SK-N-SH treated with all-trans-retinoic acid at 6 μM for 48 hours (cell line): Measurements from ENCODE around the gene DTX1.

ENCODE experiments used
- ATAC-seq: fragments of 200-7000 bp; cut with Tn5 transposase; 3 replicates; pipeline ENCODE4 v1.9.1; 2020; ENCODE audit warnings: mild to moderate bottlenecking, moderate library complexity
- ARNTL ChIP-seq: fragments of 450-650 bp; formaldehyde crosslinking; IDR thresholded peaks from 2 replicates; pipeline ENCODE4 v1.5.0; 2020; ENCODE audit warnings: low read depth, mild to moderate bottlenecking, moderate library complexity, borderline replicate concordance
- BACH2 ChIP-seq: fragments of 250-450 bp; sonication (Bioruptor Pico); IDR thresholded peaks from 2 replicates; pipeline ENCODE4 v1.9.0; 2021; ENCODE audit warnings: mild to moderate bottlenecking, borderline replicate concordance
- CSDC2 ChIP-seq: fragments of 250-450 bp; sonication (Bioruptor Pico); IDR thresholded peaks from 2 replicates; pipeline ENCODE4 v1.5.0; 2020; ENCODE audit warnings: mild to moderate bottlenecking, moderate library complexity
- ESRRG ChIP-seq: fragments of 250-450 bp; sonication (Bioruptor Pico); IDR thresholded peaks from 2 replicates; pipeline ENCODE4 v1.6.1; 2021; ENCODE audit warnings: mild to moderate bottlenecking
- ISL1 ChIP-seq: fragments of 250-450 bp; sonication (Bioruptor Pico); IDR thresholded peaks from 2 replicates; pipeline ENCODE4 v2.1.2; 2022; ENCODE audit warnings: mild to moderate bottlenecking, moderate library complexity
- OSR1 ChIP-seq: fragments of 250-450 bp; sonication (Bioruptor Pico); IDR thresholded peaks from 2 replicates; pipeline ENCODE4 v1.8.0; 2022; ENCODE audit warnings: moderate library complexity, mild to moderate bottlenecking, inconsistent platforms
- PPARA ChIP-seq: fragments of 250-450 bp; sonication (Bioruptor Pico); IDR thresholded peaks from 2 replicates; pipeline ENCODE4 v1.5.0; 2020; ENCODE audit warnings: mild to moderate bottlenecking, borderline replicate concordance
- RARB ChIP-seq: fragments of 250-450 bp; sonication (Bioruptor Pico); IDR thresholded peaks from 2 replicates; pipeline ENCODE4 v1.8.0; 2021; ENCODE audit warnings: mild to moderate bottlenecking, moderate library complexity
- SNAI2 ChIP-seq: fragments of 250-450 bp; sonication (Bioruptor Pico); IDR thresholded peaks from 2 replicates; pipeline ENCODE4 v1.5.0; 2020; ENCODE audit warnings: mild to moderate bottlenecking, moderate library complexity
- TCF4 ChIP-seq: fragments of 250-450 bp; sonication (Bioruptor Pico); IDR thresholded peaks from 2 replicates; pipeline ENCODE4 v1.8.0; 2021; ENCODE audit warnings: mild to moderate bottlenecking, moderate library complexity, borderline replicate concordance
- TOX ChIP-seq: fragments of 250-450 bp; sonication (Bioruptor Pico); IDR thresholded peaks from 2 replicates; pipeline ENCODE4 v1.8.0; 2021; ENCODE audit warnings: mild to moderate bottlenecking, moderate library complexity, borderline replicate concordance
- ZC3H10 ChIP-seq: fragments of 250-450 bp; sonication (Bioruptor Pico); IDR thresholded peaks from 2 replicates; pipeline ENCODE4 v1.5.1; 2021; ENCODE audit warnings: mild to moderate bottlenecking, moderate library complexity
- ZFP3 ChIP-seq: fragments of 250-450 bp; sonication (Bioruptor Pico); IDR thresholded peaks from 2 replicates; pipeline ENCODE4 v1.5.0; 2020; ENCODE audit warnings: mild to moderate bottlenecking, moderate library complexity
- ZFP30 ChIP-seq: fragments of 450-650 bp; formaldehyde crosslinking; IDR thresholded peaks from 2 replicates; pipeline ENCODE4 v1.5.0; 2022; ENCODE audit warnings: mild to moderate bottlenecking, moderate library complexity
- ZNF565 ChIP-seq: fragments of 450-650 bp; formaldehyde crosslinking; conservative IDR thresholded peaks from 2 replicates; pipeline ENCODE4 v1.5.0; 2020; ENCODE audit warnings: low read depth, mild to moderate bottlenecking, moderate library complexity
- ZNF70 ChIP-seq: fragments of 450-650 bp; formaldehyde crosslinking; IDR thresholded peaks from 2 replicates; pipeline ENCODE4 v1.5.0; 2020; ENCODE audit warnings: mild to moderate bottlenecking, moderate library complexity
- TF ChIP-seq, protein P1 (sequence below): fragments of 250-450 bp; sonication (Bioruptor Pico); IDR thresholded peaks from 2 replicates; pipeline ENCODE4 v1.5.1; 2020; ENCODE audit warnings: low read depth, mild to moderate bottlenecking, moderate library complexity
- TF ChIP-seq, protein P2 (sequence below): fragments of 250-450 bp; sonication (Bioruptor Pico); IDR thresholded peaks from 2 replicates; pipeline ENCODE4 v1.8.0; 2021; ENCODE audit warnings: low read depth, mild to moderate bottlenecking, moderate library complexity, borderline replicate concordance
- TF ChIP-seq, protein P3 (sequence below): fragments of 250-450 bp; sonication (Bioruptor Pico); IDR thresholded peaks from 2 replicates; pipeline ENCODE4 v1.5.1; 2021; ENCODE audit warnings: mild to moderate bottlenecking, moderate library complexity
- TF ChIP-seq, protein P4 (sequence below): fragments of 250-450 bp; sonication (Bioruptor Pico); IDR thresholded peaks from 2 replicates; pipeline ENCODE4 v1.8.0; 2020; ENCODE audit warnings: mild to moderate bottlenecking, moderate library complexity, borderline replicate concordance

The DTX1 gene

DNA sequence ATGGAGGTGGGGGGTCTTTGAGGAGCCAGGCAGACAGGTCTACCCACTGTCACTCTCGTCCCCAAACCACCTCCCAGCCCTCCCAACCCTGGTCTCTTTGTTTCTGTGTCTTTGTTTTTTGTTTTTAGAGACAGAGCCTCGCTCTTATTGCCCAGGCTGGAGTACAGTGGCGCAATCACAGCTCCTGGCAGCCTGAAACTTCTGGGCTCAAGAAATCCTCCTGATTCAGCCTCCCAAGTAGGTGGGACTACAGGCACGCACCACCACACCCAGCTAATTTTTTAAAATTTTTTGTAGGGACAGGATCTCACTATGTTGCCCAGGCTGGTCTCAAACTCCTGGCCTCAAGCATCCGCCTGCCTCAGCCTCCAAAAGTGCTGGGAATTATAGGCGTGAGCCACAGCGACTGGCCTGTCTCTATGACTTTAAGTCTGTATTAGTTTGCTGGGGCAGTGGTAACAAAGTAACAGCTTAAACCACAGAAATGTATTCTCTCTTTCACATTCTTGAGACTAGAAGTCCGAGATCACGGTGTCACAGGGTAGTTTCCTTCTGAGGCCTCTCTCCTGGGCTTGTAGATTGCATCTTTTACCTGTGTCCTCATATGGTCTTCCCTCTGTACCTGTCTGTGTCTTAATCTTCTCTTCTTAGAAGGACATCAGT is 26.1 kb downstream of the DTX1 start:
- TF ChIP-seq SNAI2 (CRISPR knock-in tag): no peak
- TF ChIP-seq CSDC2 (CRISPR knock-in tag): no peak
- TF ChIP-seq ZFP30 (CRISPR knock-in tag): no peak
- TF ChIP-seq, protein P1, sequence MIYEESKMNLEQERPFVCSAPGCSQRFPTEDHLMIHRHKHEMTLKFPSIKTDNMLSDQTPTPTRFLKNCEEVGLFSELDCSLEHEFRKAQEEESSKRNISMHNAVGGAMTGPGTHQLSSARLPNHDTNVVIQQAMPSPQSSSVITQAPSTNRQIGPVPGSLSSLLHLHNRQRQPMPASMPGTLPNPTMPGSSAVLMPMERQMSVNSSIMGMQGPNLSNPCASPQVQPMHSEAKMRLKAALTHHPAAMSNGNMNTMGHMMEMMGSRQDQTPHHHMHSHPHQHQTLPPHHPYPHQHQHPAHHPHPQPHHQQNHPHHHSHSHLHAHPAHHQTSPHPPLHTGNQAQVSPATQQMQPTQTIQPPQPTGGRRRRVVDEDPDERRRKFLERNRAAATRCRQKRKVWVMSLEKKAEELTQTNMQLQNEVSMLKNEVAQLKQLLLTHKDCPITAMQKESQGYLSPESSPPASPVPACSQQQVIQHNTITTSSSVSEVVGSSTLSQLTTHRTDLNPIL (CRISPR knock-in tag): no peak
- TF ChIP-seq TOX (CRISPR knock-in tag): no peak
- TF ChIP-seq, protein P2, sequence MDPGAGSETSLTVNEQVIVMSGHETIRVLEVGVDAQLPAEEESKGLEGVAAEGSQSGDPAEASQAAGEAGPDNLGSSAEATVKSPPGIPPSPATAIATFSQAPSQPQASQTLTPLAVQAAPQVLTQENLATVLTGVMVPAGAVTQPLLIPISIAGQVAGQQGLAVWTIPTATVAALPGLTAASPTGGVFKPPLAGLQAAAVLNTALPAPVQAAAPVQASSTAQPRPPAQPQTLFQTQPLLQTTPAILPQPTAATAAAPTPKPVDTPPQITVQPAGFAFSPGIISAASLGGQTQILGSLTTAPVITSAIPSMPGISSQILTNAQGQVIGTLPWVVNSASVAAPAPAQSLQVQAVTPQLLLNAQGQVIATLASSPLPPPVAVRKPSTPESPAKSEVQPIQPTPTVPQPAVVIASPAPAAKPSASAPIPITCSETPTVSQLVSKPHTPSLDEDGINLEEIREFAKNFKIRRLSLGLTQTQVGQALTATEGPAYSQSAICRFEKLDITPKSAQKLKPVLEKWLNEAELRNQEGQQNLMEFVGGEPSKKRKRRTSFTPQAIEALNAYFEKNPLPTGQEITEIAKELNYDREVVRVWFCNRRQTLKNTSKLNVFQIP (CRISPR knock-in tag): no peak
- TF ChIP-seq ISL1: no peak
- no peak for TF ChIP-seq ZC3H10 (CRISPR knock-in tag)
- no peak for TF ChIP-seq BACH2 (CRISPR knock-in tag)
- TF ChIP-seq, protein P3, sequence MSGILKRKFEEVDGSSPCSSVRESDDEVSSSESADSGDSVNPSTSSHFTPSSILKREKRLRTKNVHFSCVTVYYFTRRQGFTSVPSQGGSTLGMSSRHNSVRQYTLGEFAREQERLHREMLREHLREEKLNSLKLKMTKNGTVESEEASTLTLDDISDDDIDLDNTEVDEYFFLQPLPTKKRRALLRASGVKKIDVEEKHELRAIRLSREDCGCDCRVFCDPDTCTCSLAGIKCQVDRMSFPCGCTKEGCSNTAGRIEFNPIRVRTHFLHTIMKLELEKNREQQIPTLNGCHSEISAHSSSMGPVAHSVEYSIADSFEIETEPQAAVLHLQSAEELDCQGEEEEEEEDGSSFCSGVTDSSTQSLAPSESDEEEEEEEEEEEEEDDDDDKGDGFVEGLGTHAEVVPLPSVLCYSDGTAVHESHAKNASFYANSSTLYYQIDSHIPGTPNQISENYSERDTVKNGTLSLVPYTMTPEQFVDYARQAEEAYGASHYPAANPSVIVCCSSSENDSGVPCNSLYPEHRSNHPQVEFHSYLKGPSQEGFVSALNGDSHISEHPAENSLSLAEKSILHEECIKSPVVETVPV (CRISPR knock-in tag): no peak
- TF ChIP-seq OSR1 (CRISPR knock-in tag): no peak
- no peak for TF ChIP-seq ESRRG
- no peak for TF ChIP-seq ARNTL (CRISPR knock-in tag)
- no peak for ATAC-seq

DNA sequence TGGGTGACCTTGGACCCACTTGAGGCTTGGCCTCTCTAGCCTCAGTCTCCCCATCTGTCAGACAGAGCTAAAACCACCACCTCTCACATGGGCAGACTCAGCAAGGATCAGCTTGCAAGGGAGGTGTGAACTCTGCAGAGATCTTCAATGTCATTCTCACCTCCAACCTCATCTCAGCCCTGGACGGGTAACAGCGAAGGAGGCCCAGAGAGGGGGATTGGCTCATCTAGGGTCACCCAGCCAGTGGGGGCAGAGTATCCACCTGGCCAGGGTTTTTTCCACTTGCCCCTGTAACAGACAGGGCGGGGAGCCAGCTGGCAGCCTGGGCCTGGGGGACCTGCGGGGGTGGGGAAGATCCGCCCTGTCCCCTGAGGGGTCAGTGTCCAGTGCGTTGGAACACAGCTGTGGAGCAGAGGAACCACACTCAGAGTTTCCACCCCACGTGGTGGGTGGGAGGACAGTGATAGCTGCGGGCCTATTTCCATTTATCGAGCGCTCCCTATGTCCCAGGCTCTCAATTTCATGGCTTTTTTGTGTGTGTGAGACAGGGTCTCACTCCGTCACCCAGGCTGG is 27.4 kb downstream of the DTX1 start:
- no peak for TF ChIP-seq ESRRG
- TF ChIP-seq RARB (CRISPR knock-in tag): no peak
- TF ChIP-seq, all 23 proteins: peak for 0
- ATAC-seq: no peak

DNA sequence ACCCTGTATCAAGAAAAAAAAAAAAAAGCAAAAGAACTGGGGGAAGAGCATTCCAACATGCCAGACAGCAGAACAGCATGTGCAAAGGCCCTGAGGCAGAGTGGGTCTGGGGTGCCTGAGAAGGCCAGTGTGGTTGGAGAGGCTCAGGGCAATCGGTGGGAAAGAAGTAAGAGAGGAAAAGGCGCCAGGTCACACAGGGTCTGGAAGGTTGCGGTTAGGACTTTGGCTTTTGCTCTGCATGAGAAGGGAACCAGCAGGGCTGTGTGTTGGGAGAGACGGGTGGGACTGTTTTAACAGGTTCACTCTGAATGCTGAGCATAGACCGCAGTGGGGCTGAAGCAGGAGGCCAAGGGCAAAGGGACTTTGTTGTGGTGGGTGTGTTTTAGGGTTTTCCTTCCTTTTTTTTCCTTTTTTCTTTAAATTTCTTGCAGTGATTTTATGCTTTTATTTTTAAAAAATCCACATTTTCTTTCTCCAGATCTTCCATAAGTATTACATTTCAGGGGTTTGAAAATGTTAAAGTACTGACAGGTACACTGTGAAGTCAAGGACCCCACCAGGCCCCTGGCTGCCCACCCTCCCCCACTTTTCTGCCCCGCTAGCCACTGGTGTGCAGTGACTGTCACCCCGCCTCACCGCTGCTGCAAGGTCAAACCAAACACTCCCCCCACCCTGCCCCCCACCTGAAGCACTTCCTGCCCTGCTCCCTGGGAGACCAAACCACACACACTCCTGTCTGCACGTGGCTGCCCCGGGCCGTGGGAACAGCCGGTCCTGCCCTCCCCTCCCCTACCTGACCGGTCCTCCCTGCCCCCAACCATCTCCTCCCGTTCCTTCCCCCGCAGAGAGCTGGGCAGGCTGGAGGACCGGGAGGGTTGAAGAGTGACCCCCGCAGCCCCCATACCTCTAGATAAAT is 30.0 kb downstream of the DTX1 start:
- no peak for ATAC-seq
- TF ChIP-seq ARNTL (CRISPR knock-in tag): no peak
- no peak for TF ChIP-seq ZFP3 (CRISPR knock-in tag)
- TF ChIP-seq ZNF565: no peak

DNA sequence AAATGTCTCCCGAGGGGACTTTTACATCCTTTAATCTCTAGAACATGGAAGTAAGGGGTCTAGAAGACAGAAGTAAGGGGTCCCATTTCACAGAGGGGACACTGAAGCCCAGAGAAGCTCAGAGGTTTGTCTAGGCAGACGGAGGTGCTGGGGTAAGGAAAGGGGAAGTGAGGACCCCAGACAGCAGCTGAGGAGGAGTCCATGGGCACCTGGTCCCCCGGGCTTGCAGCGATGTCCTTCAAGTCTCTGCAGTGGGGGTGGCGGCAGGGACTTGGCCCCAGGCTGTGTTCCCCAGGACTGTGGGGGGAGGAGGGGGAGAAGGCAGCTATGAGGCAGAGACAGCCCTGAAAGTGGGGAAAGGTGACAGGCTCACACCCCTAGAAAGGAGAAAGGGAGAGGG is 30.7 kb downstream of the DTX1 start:
- TF ChIP-seq, protein P2 (CRISPR knock-in tag): no peak
- TF ChIP-seq PPARA (CRISPR knock-in tag) (no peak), RARB (CRISPR knock-in tag) (no peak)
- no peak for ATAC-seq

DNA sequence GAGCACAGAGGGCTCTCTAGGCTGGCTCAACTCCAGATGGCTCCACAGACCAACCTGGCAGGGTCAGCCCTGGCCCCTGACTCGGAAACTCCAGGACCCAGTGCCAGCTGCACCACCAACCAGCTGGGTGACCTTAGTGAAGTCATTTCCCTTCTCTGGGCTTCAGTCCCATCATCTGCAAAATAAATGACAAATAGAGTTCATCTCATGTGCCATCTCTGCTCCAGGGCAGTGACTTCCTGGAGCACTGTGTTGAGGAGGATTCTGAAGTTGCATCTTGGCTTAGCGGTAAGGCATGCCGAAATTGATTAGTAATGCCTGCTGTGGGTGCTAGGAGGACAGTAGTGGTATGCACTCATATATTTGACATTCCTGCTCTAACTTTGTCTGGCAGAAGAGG is 31.5 kb downstream of the DTX1 start:
- no peak for ATAC-seq
- TF ChIP-seq ARNTL (CRISPR knock-in tag) (no peak), ESRRG (no peak), ZNF70 (CRISPR knock-in tag) (no peak), TOX (CRISPR knock-in tag) (no peak), ISL1 (no peak), ZNF565 (no peak), TCF4 (no peak), ZC3H10 (CRISPR knock-in tag) (no peak)
- TF ChIP-seq, protein P4, sequence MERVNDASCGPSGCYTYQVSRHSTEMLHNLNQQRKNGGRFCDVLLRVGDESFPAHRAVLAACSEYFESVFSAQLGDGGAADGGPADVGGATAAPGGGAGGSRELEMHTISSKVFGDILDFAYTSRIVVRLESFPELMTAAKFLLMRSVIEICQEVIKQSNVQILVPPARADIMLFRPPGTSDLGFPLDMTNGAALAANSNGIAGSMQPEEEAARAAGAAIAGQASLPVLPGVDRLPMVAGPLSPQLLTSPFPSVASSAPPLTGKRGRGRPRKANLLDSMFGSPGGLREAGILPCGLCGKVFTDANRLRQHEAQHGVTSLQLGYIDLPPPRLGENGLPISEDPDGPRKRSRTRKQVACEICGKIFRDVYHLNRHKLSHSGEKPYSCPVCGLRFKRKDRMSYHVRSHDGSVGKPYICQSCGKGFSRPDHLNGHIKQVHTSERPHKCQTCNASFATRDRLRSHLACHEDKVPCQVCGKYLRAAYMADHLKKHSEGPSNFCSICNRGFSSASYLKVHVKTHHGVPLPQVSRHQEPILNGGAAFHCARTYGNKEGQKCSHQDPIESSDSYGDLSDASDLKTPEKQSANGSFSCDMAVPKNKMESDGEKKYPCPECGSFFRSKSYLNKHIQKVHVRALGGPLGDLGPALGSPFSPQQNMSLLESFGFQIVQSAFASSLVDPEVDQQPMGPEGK (CRISPR knock-in tag): no peak
- TF ChIP-seq, protein P2 (CRISPR knock-in tag): no peak
